Fibroblast of lung (primary cell): Measurements from ENCODE around the gene TPX2. TPM values are rescaled to one million over a fixed set of nuclear protein-coding genes. Genes with fewer than 3 reads are reported as not detected.

Experiments
- DNase-seq, 2 donors: peaks; one replicate each; pipeline versions ENCODE4 v3.0.0 to v3.0.0-alpha.2; 2010; ENCODE audit warnings: low read depth in 2 of 2
- H2AFZ ChIP-seq: 2 replicates; pipeline ENCODE4 v1.5.1; 2012; ENCODE audit warnings: low read length, control low read depth, inconsistent platforms
- H3K27ac ChIP-seq: 2 replicates; pipeline ENCODE4 v1.5.1; 2011; ENCODE audit warnings: low read length, control low read depth; ENCODE audit not compliant: insufficient read depth
- H3K27me3 ChIP-seq: 2 replicates; pipeline ENCODE4 v1.5.1; 2011; ENCODE audit warnings: mild to moderate bottlenecking, low read length; ENCODE audit not compliant: control insufficient read depth, insufficient read depth
- H3K36me3 ChIP-seq: 2 replicates; pipeline ENCODE4 v1.5.1; 2011; ENCODE audit warnings: low read length; ENCODE audit not compliant: control insufficient read depth, insufficient read depth
- H3K4me1 ChIP-seq: 2 replicates; pipeline ENCODE4 v1.5.1; 2011; ENCODE audit warnings: low read length; ENCODE audit not compliant: control insufficient read depth, insufficient read depth; ENCODE audit errors: extremely low read depth
- H3K4me2 ChIP-seq: 2 replicates; pipeline ENCODE4 v1.5.1; 2011; ENCODE audit warnings: low read length, control low read depth; ENCODE audit not compliant: insufficient read depth; ENCODE audit errors: extremely low read depth
- H3K4me3 ChIP-seq, 4 experiments: fragments of 200-600 bp in 1 of 4; sonication (generic) in 1 of 4; replicated peaks in 1 of 4; 2 replicates each; pipeline ENCODE4 v1.5.1; 2011 to 2016; ENCODE audit warnings: low read length in 4 of 4, low read depth in 3 of 4, mild to moderate bottlenecking in 3 of 4, control low read depth in 2 of 4, inconsistent platforms in 1 of 4, mixed read lengths in 1 of 4; ENCODE audit not compliant: insufficient read depth in 1 of 4; ENCODE audit errors: control extremely low read depth in 1 of 4
- H3K79me2 ChIP-seq: 2 replicates; pipeline ENCODE4 v1.5.1; 2012; ENCODE audit warnings: mild to moderate bottlenecking, low read length, inconsistent platforms; ENCODE audit not compliant: control insufficient read depth, insufficient read depth
- H3K9ac ChIP-seq: 2 replicates; pipeline ENCODE4 v1.5.1; 2011; ENCODE audit warnings: mild to moderate bottlenecking, low read length, control low read depth; ENCODE audit not compliant: insufficient read depth
- H3K9me3 ChIP-seq: 2 replicates; pipeline ENCODE4 v1.5.1; 2012; ENCODE audit warnings: low read depth, low read length; ENCODE audit not compliant: control insufficient read depth, insufficient read depth
- H4K20me1 ChIP-seq: 2 replicates; pipeline ENCODE4 v1.5.1; 2011; ENCODE audit warnings: low read length; ENCODE audit not compliant: control insufficient read depth, insufficient read depth; ENCODE audit errors: extremely low read depth
- CTCF ChIP-seq, 2 donors: IDR thresholded peaks in 1 of 2; conservative IDR thresholded peaks in 1 of 2; 1 replicate in 1 of 2; 2 replicates in 1 of 2; pipeline ENCODE4 v1.5.1; 2011 to 2012; ENCODE audit warnings: low read length in 2 of 2, control low read depth in 1 of 2, inconsistent platforms in 1 of 2, low read depth in 1 of 2, mild to moderate bottlenecking in 1 of 2
- EZH2 ChIP-seq: IDR thresholded peaks from 2 replicates; pipeline ENCODE4 v1.5.1; 2012; ENCODE audit warnings: low read length, control low read depth, mild to moderate bottlenecking; ENCODE audit errors: missing control alignments
- polyA plus RNA-seq, 2 donors: library from polyadenylated mRNA; depleted of rRNA in 1 of 2; stranded (reverse) in 1 of 2; unstranded in 1 of 2; fragments of >200 nt; gene quantifications; 2 replicates each; pipeline ENCODE4 v1.2.1, GENCODE V29; 2011 to 2012; ENCODE audit warnings: missing spikeins in 1 of 2
- total RNA-seq: library from RNA; depleted of rRNA; stranded (reverse); fragments of >200 nt; gene quantifications from 2 replicates; pipeline ENCODE4 v1.2.1, GENCODE V29; 2014

Gene TPX2
- total and polyA plus RNA-seq, 2 donors (not counting 1 experiment from before 2014, with no cell fraction given): 19.9 to 21.0 TPM

- Histone ChIP-seq H3K4me1 (peaks cover 23% of the 10 kb centered on the region), H3K27me3 (no peaks in the 10 kb centered on the region), H3K79me2 (peaks cover 93% of the 10 kb centered on the region), H3K4me2 (no peak overlapping the region), H2AFZ (no peak overlapping the region), H3K9ac (no peak overlapping the region), H3K4me3 (no peak overlapping the region), H3K27ac (no peak overlapping the region), H4K20me1 (no peaks in the 10 kb centered on the region), H3K36me3 (peaks cover 15% of the 10 kb centered on the region), H3K9me3 (no peaks in the 10 kb centered on the region)
- DNase-seq: no peak
- TF ChIP-seq EZH2 (no peak), CTCF (conservative IDR thresholded peaks at IDR 0.05 in 1 of 2, IDR thresholded peaks at IDR 0.05 in 1 of 2; ENCODE audit: low read depth in 1 of 2, low read length in 2 of 2) (no peak)
Observed at GRCh38 chr20:31707994-31708735, 30.9 kb upstream of the TPX2 start.

DNA sequence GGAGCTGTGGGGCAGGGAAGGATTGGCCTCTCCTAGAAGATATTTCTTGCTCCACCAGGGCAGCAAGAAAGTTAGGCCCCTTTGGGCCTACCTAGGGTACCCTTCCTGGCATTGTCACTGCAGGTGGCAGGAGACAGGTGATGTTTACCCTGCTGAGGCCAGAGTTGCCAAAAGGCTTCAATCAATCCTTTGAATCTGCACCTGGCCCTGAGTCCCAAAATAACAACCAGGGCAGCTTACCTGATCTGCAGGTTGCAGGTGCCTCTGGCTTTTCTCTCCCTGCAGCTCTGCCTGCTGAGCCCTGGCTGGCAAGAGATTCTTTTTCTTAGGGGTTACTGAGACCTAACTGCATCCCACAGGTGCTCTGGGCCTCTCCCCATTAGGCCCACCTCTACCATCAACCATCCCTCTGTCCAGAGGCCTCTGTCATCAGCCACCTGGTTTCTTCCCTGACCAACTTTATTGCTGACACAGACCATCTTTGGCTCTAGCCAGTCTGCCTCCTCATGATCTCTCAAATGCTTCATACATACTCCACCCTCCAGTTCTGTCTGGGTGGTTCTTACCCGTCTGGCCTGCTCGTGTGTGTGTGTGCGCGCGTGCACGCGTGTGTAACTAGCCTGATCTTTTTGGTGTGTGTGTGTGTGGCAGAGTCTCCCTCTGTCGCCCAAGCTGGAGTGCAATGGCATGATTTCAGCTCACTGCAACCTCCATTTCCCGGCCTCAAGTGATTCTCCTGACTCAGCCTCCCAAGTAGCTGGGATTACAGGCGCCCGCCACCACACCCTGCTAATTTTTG, 30.2 kb upstream of the TPX2 start:
- Histone ChIP-seq H3K36me3 (peaks cover 16% of the 10 kb centered on the region), H3K4me1 (peaks cover 29% of the 10 kb centered on the region), H3K79me2 (peaks cover 90% of the 10 kb centered on the region), H3K9ac (no peak overlapping the region), H3K4me3 (no peak overlapping the region), H2AFZ (no peak overlapping the region), H3K9me3 (no peaks in the 10 kb centered on the region), H4K20me1 (no peaks in the 10 kb centered on the region), H3K27ac (no peak overlapping the region), H3K4me2 (no peak overlapping the region), H3K27me3 (no peaks in the 10 kb centered on the region)
- TF ChIP-seq EZH2 (no peak), CTCF (conservative IDR thresholded peaks at IDR 0.05 in 1 of 2, IDR thresholded peaks at IDR 0.05 in 1 of 2; ENCODE audit: low read depth in 1 of 2, low read length in 2 of 2) (no peak)
- DNase-seq: no peak

- Histone ChIP-seq H3K4me3 (no peak overlapping the region), H3K36me3 (peaks cover 19% of the 10 kb centered on the region), H3K4me1 (peaks cover 27% of the 10 kb centered on the region), H3K9me3 (no peaks in the 10 kb centered on the region), H3K79me2 (peaks cover 89% of the 10 kb centered on the region), H3K4me2 (no peak overlapping the region), H3K27me3 (no peaks in the 10 kb centered on the region), H2AFZ (no peak overlapping the region), H3K9ac (no peak overlapping the region), H4K20me1 (no peaks in the 10 kb centered on the region), H3K27ac (no peak overlapping the region)
- no peak for DNase-seq
- TF ChIP-seq CTCF (conservative IDR thresholded peaks at IDR 0.05 in 1 of 2, IDR thresholded peaks at IDR 0.05 in 1 of 2; ENCODE audit: low read depth in 1 of 2, low read length in 2 of 2): no peak
- TF ChIP-seq EZH2: no peak
Observed at GRCh38 chr20:31709939-31710338, 29.2 kb upstream of the TPX2 start.
